Caco-2 (cell line): ENCODE measurements around the gene RBL2. TPM values are rescaled to one million over a fixed set of nuclear protein-coding genes. Genes with fewer than 3 reads are reported as not detected.

Source experiments
- BruUV-seq: library from RNA; stranded (reverse); fragments of 400-500 nt; replicated peaks from 2 replicates; lab custom pipeline; 2021; lab: Mats Ljungman, UMichigan
- CTCF ChIA-PET: fragments of 300-600 bp; sonication (Branson Sonifier 250); formaldehyde crosslinking; loops from one replicate; lab custom pipeline; 2022; ENCODE audit warnings: antibody characterized with exemption; lab: Charles Lee
- POLR2A ChIA-PET: fragments of 300-600 bp; sonication (Branson Sonifier 250); formaldehyde crosslinking; loops from one replicate; lab custom pipeline; 2022; ENCODE audit warnings: antibody characterized with exemption; lab: Charles Lee
- DNase-seq, 2 experiments: peaks; one replicate each; pipeline versions ENCODE4 v3.0.0 to v3.0.0-alpha.2; 2020 to 2022
- H3K27me3 ChIP-seq: replicated peaks from 2 replicates; pipeline ENCODE4 v1.6.0; 2011; ENCODE audit warnings: low read length; ENCODE audit not compliant: control insufficient read depth, insufficient read depth
- H3K36me3 ChIP-seq: 2 replicates; pipeline ENCODE4 v1.5.1; 2011; ENCODE audit warnings: low read length; ENCODE audit not compliant: control insufficient read depth, insufficient read depth
- H3K4me1 ChIP-seq: fragments of 250-450 bp; sonication (Bioruptor Pico); 2 replicates; pipeline ENCODE4 v1.5.1; 2020; ENCODE audit warnings: mild to moderate bottlenecking
- H3K4me3 ChIP-seq: 2 replicates; pipeline ENCODE4 v1.5.1; 2011; ENCODE audit warnings: low read depth, mild to moderate bottlenecking, control low read depth, low read length
- H3K9me3 ChIP-seq: fragments of 250-450 bp; sonication (Bioruptor Pico); 2 replicates; pipeline ENCODE4 v1.5.1; 2020; ENCODE audit warnings: mild to moderate bottlenecking, moderate library complexity
- H3K27ac Mint-ChIP-seq: one replicate; pipeline ENCODE4 v1.8.0; 2022; ENCODE audit warnings: mixed read lengths; ENCODE audit not compliant: unreplicated experiment
- H3K27me3 Mint-ChIP-seq: one replicate; pipeline ENCODE4 v1.8.0; 2022; ENCODE audit warnings: mixed read lengths; ENCODE audit not compliant: insufficient read depth, unreplicated experiment
- H3K36me3 Mint-ChIP-seq: one replicate; pipeline ENCODE4 v1.8.0; 2022; ENCODE audit warnings: mild to moderate bottlenecking, mixed read lengths; ENCODE audit not compliant: insufficient read depth, unreplicated experiment
- H3K4me1 Mint-ChIP-seq: one replicate; pipeline ENCODE4 v1.8.0; 2022; ENCODE audit warnings: low read depth, mixed read lengths; ENCODE audit not compliant: unreplicated experiment
- H3K4me3 Mint-ChIP-seq: one replicate; pipeline ENCODE4 v1.8.0; 2022; ENCODE audit warnings: mild to moderate bottlenecking, moderate library complexity, mixed read lengths; ENCODE audit not compliant: unreplicated experiment
- H3K9me3 Mint-ChIP-seq: one replicate; pipeline ENCODE4 v1.8.0; 2022; ENCODE audit warnings: mixed read lengths; ENCODE audit not compliant: unreplicated experiment
- CTCF ChIP-seq, 2 experiments: fragments of 200-600 bp in 1 of 2; IDR thresholded peaks; 1 replicate in 1 of 2; 2 replicates in 1 of 2; pipeline versions ENCODE4 v1.5.1 to v1.8.0; 2011 to 2022; ENCODE audit warnings: antibody characterized with exemption in 1 of 2, control low read depth in 1 of 2, inconsistent platforms in 1 of 2, low read depth in 1 of 2, low read length in 1 of 2, mild to moderate bottlenecking in 1 of 2, moderate library complexity in 1 of 2; ENCODE audit not compliant: insufficient read depth in 1 of 2, severe bottlenecking in 1 of 2, unreplicated experiment in 1 of 2
- intact Hi-C: fragments of 100-400 bp; cut with micrococcal nuclease; formaldehyde crosslinking; loops from one replicate; pipeline ENCODE4 v1.10.0; 2022; ENCODE audit not compliant: unreplicated experiment
- total RNA-seq: library from RNA; stranded (reverse); gene quantifications from 2 replicates; pipeline ENCODE4 v1.2.3, GENCODE V29; 2022

The RBL2 gene
- total RNA-seq, 1 experiment from 2014 or later = 55.3 TPM

- Histone ChIP-seq H3K36me3 (no peaks in the 10 kb centered on the region), H3K4me3 (no peak overlapping the region), H3K27me3 (no peaks in the 10 kb centered on the region), H3K9me3 (peaks cover 26% of the 10 kb centered on the region), H3K4me1 (peaks cover 30% of the 10 kb centered on the region)
- H3K4me3 Mint-ChIP-seq = no peak overlapping the region
- CTCF ChIA-PET = no interaction called here
- H3K27ac Mint-ChIP-seq = no peak overlapping the region
- POLR2A ChIA-PET = no interaction called here
- H3K36me3 Mint-ChIP-seq = no peaks in the 10 kb centered on the region
- BruUV-seq = no TSS peak
- no peaks in the 10 kb centered on the region for H3K27me3 Mint-ChIP-seq
- TF ChIP-seq CTCF (IDR thresholded peaks at IDR 0.05; ENCODE audit: insufficient read depth in 1 of 2, low read depth in 1 of 2, low read length in 1 of 2, severe bottlenecking in 1 of 2, unreplicated experiment in 1 of 2) = no peak
- peaks cover 29% of the 10 kb centered on the region for H3K4me1 Mint-ChIP-seq
- no peak for DNase-seq
- intact Hi-C loops = no loop called here
- peaks cover 9% of the 10 kb centered on the region for H3K9me3 Mint-ChIP-seq
Measured at GRCh38 chr16:53515259-53515658, 81.0 kb downstream of the RBL2 start.

GRCh38 chr16:53515811-53516210 lies 81.5 kb downstream of the RBL2 start:
- peaks cover 30% of the 10 kb centered on the region for H3K4me1 Mint-ChIP-seq
- Histone ChIP-seq H3K27me3 (no peaks in the 10 kb centered on the region), H3K4me1 (peaks cover 31% of the 10 kb centered on the region), H3K36me3 (no peaks in the 10 kb centered on the region), H3K4me3 (no peak overlapping the region), H3K9me3 (peaks cover 26% of the 10 kb centered on the region)
- no peak for DNase-seq
- CTCF ChIA-PET = no interaction called here
- H3K9me3 Mint-ChIP-seq = peaks cover 9% of the 10 kb centered on the region
- no peak for TF ChIP-seq CTCF (IDR thresholded peaks at IDR 0.05; ENCODE audit: insufficient read depth in 1 of 2, low read depth in 1 of 2, low read length in 1 of 2, severe bottlenecking in 1 of 2, unreplicated experiment in 1 of 2)
- POLR2A ChIA-PET = no interaction called here
- no TSS peak for BruUV-seq
- H3K27ac Mint-ChIP-seq = no peak overlapping the region
- H3K36me3 Mint-ChIP-seq = no peaks in the 10 kb centered on the region
- H3K4me3 Mint-ChIP-seq = no peak overlapping the region
- intact Hi-C loops = no loop called here
- H3K27me3 Mint-ChIP-seq = no peaks in the 10 kb centered on the region

DNA sequence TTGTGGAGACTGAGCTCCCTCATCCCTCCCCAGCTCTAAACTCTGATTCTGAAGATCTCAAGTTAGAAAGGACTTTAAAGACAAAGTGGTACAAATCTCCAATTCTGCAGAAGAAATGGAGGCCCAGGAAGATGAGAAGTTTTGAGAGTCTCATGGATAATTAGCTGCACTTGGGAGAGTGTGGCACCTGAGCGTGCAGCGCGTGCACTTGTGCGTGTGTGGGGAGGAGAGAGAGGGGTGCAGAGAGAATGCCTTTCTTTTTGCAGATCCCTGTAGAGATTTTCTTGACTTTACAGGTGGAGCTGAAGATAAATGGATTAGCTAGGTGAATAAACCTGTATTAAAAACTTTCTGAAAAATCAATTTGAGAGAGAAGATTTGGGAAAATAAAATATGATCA lies 83.6 kb downstream of the RBL2 start:
- Histone ChIP-seq H3K9me3 (peaks cover 17% of the 10 kb centered on the region), H3K4me1 (peaks cover 19% of the 10 kb centered on the region), H3K4me3 (no peak overlapping the region), H3K36me3 (no peaks in the 10 kb centered on the region), H3K27me3 (no peaks in the 10 kb centered on the region)
- Mint-ChIP-seq H3K36me3 (no peaks in the 10 kb centered on the region), H3K27me3 (no peaks in the 10 kb centered on the region), H3K4me1 (peaks cover 18% of the 10 kb centered on the region), H3K27ac (no peak overlapping the region), H3K9me3 (peaks cover 9% of the 10 kb centered on the region), H3K4me3 (no peak overlapping the region)
- no peak for TF ChIP-seq CTCF (IDR thresholded peaks at IDR 0.05; ENCODE audit: insufficient read depth in 1 of 2, low read depth in 1 of 2, low read length in 1 of 2, severe bottlenecking in 1 of 2, unreplicated experiment in 1 of 2)
- no peak for DNase-seq
- CTCF ChIA-PET = no interaction called here
- BruUV-seq = no TSS peak
- POLR2A ChIA-PET = no interaction called here
- intact Hi-C loops = no loop called here
